Lung microvascular endothelial cell (primary cell): Measurements from ENCODE around the gene PAFAH2. TPM values are rescaled to one million over a fixed set of nuclear protein-coding genes. Genes with fewer than 3 reads are reported as not detected.
"Not testable (repeated sequence)": the region's sequence is repeated elsewhere in the genome, so short reads cannot be mapped to it uniquely, and the experiment has no call there.

ENCODE experiments used
- DNase-seq, 2 donors: peaks; one replicate each; pipeline versions ENCODE4 v3.0.0 to v3.0.0-alpha.2; 2010; ENCODE audit warnings: low read depth in 2 of 2
- total RNA-seq: library from RNA; depleted of rRNA; stranded (reverse); fragments of >200 nt; gene quantifications from 2 replicates; pipeline ENCODE4 v1.2.1, GENCODE V29; 2014

Gene PAFAH2
- total RNA-seq, 1 donor from 2014 or later = 32.7 TPM

DNA sequence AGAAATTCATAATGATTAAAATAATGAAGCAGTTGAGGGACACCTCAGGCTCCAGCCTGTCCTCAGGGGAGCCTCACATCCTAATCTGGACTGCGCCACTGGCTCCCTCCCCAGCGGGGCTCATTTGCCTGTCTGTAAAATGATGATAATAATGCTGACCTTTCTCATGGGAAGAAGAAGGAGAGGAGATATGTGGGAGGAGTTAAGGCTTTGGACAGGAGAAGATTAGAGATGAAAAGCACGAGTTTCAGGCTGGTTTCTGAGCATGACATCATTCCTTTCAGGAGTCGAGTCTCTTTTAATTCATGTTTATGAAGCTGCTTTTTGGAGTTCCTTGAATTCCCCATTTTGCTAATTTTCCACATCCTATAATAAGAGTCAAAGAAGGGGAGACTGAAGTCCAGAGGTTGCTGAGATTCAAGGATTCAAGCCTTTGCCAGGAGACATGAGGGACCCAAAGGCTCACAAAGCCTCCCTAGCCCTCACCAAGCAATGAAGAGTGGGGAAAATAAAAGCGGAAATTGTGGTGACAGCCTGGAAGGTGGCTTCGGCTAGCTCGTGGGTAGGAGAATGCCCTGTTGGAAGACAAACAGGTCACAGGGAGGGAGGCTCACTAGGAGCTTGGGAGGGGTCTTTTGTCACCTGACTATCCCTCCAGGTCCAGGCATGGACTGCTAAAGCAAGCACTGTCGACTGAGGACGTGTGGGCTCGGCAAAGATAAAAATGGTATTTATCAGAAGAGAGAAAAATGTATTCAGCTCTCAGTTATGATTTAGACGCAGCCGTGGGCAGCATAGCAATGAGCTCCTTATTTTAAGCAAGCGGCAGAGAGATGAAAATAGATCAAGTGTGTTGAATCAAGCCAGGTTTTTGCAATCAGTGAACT is 64.1 kb downstream of the PAFAH2 start:
- no peak for DNase-seq

- not testable (repeated sequence) for DNase-seq
Observed at GRCh38 chr1:25932811-25933400, 65.0 kb downstream of the PAFAH2 start.

- DNase-seq = no peak
Observed at GRCh38 chr1:25932321-25932720, 65.5 kb downstream of the PAFAH2 start.

GRCh38 chr1:25929016-25929415 is 68.8 kb downstream of the PAFAH2 start:
- no peak for DNase-seq

DNA sequence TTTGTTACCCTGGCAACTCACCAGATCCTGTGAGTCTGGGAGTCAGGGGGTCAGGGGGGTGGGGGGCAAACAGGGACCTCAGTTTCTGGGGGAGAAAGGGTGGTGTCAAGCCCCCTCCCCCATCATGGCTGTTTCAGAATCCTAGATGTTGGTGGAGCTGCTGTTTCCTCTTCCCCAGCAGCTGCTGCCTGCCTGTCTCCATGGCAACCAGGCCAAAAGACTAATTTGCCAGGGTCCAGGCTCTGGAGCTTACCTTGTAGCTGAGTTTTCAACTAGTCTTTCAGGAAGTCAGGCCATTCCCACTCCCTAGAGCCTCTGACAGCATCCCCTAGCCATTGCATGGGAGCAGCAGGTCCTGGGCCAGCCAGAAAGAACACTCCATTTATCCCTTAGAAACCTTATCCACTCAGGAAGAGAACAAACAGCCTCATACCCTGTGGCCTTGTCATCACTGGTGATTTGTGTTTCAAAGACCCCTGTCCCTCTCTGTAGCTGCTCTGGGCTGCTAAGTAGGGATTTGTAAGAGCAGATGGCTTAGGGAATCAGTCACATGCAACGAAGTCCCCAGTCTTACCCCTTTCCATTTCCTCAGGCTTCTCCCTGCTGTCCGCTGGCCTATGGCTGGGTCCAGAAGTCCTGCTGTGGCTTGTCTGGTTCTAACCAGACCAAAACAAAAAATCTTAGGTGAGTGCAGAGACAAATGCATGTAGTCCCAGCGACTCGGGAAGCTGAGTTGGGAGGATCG is 70.2 kb downstream of the PAFAH2 start:
- DNase-seq = peak; percentile 19 to 50

- peak; percentile 8 to 46 for DNase-seq
Observed at GRCh38 chr1:25926731-25927496, 70.9 kb downstream of the PAFAH2 start.

DNA sequence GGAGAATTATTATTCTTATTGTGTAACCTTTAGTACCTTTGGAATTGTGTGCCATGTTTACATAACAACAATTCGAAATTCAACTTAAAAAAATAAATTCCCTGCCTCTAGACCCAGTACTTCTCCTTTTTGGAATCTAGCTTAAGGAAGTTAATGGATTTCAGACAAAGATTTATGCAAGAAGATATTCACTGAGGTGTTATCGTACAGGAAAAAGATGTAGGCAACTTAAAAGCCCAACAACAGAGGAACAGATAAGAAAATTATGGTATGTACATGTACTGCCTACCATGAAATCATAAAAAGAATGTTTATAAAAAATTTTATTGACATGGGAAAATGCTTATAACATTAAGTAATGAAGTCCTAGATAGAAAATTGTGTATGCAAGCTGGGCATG is 73.4 kb downstream of the PAFAH2 start:
- DNase-seq = no peak

- DNase-seq = peak in 1 of 2 donors; percentile 16
Observed at GRCh38 chr1:25922971-25923552, 74.8 kb downstream of the PAFAH2 start.

DNA sequence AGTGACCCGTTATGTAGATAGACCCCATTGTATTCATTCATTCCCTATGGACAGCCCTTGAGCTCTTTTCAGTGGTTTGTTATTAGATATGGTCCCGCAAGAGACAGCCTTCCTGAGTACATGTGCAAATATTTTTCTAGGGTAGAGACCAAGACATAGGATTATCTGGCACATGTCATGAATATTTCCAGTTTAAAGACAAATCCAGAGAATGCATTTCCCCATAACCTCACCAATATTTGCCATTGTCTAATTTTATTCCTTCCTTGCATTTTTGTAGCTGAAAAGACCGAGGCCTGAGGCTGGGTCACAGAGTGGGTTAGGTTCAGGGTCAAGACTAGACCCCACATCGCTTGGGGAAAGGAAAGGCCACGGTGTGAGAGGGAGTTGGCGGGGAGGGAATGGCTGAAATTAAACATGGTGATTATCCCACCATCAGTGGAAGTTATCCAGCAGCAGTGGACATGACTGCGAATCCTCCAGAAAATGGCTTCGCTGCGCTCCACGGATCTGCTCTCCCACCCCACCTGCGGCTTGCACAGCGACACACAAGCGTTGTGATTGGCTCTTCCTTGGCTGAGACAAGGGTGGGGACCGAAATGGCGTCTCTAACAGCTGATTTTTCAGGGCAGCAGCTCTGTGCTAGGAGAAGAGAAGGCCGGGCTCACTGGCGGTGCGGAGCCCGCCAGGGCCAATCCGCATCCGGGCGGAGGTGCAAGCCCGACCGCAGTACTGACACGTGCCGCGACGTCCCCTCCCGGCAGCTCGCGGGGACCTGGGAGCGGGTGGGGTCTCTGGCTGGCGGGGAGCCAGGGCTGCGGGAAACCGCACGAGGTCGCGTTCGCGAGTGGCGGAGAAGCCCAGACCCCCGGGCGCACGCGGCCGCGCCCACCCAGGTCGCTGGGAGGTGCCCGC is 75.5 kb downstream of the PAFAH2 start:
- DNase-seq = peak; percentile 7 to 36

DNA sequence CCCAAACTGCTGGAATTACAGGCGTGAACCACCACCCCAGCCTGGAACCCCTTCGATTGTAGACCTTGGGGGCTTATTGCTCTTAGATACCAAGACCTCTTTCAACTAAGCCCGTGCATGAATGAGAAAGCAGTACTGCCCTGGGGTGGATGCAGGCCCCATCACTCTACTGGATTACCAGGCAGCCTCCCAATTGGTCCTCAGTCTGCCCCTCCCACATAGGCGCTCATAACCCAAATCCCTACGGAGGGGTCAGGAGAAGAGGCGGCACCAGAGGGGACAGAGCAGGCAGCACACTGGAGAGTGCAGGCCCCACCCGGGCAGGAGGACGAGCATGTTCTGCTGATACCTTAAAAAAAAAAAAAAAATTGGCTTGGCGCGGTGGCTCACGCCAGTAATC is 79.2 kb downstream of the PAFAH2 start:
- no peak for DNase-seq

DNA sequence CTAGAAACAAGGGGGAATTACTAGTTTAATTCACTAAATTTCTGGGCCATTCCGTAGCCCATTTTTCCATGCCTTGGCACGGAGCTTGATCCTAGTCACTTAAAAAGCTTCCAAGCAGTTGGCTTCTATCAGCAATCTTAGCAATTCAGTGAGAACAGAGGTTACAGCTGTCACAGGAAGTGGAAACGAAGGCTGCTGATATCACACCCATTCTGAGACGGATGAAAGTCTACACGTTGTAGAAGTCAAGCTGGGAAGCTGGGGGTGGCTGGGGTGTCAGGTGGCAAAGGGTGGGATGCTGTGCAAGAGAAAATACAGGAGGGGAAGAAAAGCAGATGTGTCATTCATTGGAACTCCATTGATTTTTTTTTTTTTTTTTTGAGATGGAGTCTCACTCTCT is 79.9 kb downstream of the PAFAH2 start:
- DNase-seq = peak in 1 of 2 donors; percentile 23

DNA sequence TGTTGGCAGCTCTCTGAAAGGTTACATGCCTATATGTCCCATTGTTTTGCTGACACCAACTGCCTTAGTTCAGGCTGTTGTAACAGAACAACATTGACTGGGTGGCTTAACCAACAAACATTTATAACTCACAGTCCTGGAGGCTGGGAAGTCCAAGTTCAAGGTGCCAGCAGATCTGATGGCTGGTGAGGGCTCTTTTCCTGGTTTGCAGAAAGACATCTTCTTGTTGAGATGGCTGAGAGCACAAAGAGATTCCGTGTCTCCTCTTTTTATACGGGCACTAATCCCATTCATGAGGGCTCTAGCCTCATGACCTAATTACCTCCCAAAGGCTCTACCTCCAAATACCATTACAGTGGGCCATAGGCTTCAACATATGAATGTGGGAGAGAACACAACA is 81.4 kb downstream of the PAFAH2 start:
- DNase-seq = no peak

DNA sequence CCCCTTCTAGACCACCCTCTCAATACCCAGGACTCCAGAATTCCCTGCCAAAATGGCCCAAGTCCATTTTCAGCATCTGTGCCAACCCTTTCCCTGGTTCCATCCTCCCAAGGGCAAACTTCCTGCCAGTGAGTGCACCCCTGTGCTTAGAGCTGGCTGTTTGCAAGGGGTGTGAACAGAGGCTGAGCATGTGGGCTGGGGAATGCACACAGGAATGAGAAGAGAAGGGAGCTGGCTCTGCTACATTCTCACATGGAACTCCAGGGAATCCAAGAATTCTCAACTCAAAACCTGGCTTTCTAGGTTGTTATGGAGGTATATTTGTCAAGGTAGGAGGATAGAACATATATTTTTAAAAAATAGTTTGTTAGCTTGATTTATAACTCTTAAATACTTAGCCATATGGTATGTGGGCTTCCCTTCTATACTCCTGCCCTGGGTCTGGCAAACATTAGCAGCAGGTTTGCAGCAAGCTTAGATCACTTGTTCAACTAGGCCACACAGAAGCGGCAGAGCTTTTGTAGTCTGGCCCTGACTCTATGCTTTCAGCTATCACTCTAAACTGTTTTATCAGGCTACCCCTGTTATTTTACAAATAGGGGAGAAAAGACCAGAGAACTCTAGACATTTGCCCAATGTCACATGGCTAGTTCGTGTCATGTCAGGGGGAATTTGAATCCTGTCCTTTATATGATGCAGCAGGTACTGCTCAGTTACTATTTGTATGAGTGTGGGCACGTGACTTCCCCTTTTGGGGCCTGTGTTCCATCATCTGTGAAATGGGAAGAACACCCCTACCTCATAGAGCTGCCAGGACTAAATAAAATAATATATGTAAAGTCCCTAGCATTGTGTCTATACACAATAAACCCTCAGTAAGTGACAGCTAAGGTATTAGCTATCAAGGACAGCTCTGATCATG is 83.5 kb downstream of the PAFAH2 start:
- no peak for DNase-seq

- DNase-seq = no peak
Observed at GRCh38 chr1:25913206-25913605, 84.7 kb downstream of the PAFAH2 start.

DNA sequence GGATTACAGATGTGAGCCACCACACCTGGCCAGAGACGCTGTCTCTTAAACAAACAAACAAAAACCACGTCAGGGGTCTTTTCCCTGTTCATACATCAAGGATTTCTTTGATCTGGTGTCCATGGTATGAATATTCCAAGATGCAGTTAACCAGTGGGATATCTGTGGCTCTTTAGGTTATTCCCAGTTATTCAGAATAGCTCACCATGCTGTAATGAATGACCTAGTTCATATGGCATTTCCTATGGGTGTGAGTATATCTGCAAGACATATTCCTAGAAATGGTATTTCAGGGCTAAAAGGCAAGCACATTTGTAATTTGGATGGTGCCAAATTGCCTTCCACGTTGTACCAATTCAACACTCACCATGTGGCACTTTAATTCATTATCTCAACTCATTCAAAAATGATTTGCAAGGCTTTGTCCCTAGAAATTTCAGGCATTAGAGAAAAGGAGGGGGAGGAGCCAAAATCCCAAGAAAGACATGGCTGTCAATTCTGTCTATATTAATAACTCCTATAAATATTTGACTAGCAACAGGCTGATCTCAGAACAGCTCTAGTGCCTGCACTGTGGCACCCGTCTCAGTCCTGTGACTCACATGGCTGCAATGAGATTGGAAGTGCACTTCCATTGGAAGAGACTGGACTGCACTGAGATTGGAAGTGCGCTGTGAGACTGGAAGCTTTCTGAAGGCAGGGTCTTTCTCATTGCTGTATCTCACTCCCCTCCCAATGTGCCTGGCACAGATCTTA is 85.6 kb downstream of the PAFAH2 start:
- DNase-seq = peak in 1 of 2 donors; percentile 69

DNA sequence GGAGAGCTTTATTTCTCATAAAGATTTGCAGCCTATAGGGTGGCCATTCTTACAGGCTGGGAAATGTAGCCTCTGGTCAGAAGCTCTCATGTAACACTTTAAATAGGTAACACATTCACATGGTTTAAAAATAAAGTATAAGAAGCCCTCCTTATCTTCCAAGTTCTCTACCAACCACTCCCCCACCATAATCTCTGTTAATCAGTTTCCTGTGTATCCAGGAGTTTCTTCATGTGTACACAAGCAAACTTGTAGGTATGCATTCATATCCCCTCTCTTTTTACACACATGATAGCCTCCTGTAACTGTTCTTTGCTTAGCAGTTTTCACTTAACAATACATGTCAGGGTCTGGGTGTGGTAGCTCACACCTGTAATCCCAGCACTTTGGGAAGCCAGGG is 86.7 kb downstream of the PAFAH2 start:
- no peak for DNase-seq
